SK-N-SH treated with all-trans-retinoic acid at 6 μM for 48 hours (cell line): ENCODE data around the gene SYNDIG1.

Experiments used
- BACH2 ChIP-seq: fragments of 250-450 bp; sonication (Bioruptor Pico); IDR thresholded peaks from 2 replicates; pipeline ENCODE4 v1.9.0; 2021; ENCODE audit warnings: mild to moderate bottlenecking, borderline replicate concordance
- CSDC2 ChIP-seq: fragments of 250-450 bp; sonication (Bioruptor Pico); IDR thresholded peaks from 2 replicates; pipeline ENCODE4 v1.5.0; 2020; ENCODE audit warnings: mild to moderate bottlenecking, moderate library complexity
- ISL1 ChIP-seq: fragments of 250-450 bp; sonication (Bioruptor Pico); IDR thresholded peaks from 2 replicates; pipeline ENCODE4 v2.1.2; 2022; ENCODE audit warnings: mild to moderate bottlenecking, moderate library complexity
- TCF4 ChIP-seq: fragments of 250-450 bp; sonication (Bioruptor Pico); IDR thresholded peaks from 2 replicates; pipeline ENCODE4 v1.8.0; 2021; ENCODE audit warnings: mild to moderate bottlenecking, moderate library complexity, borderline replicate concordance
- ZNF70 ChIP-seq: fragments of 450-650 bp; formaldehyde crosslinking; IDR thresholded peaks from 2 replicates; pipeline ENCODE4 v1.5.0; 2020; ENCODE audit warnings: mild to moderate bottlenecking, moderate library complexity
- TF ChIP-seq, protein P1 (sequence below): fragments of 250-450 bp; sonication (Bioruptor Pico); IDR thresholded peaks from 2 replicates; pipeline ENCODE4 v1.8.0; 2020; ENCODE audit warnings: mild to moderate bottlenecking, moderate library complexity, borderline replicate concordance
- TF ChIP-seq, protein P2 (sequence below): fragments of 250-450 bp; sonication (Bioruptor Pico); IDR thresholded peaks from 2 replicates; pipeline ENCODE4 v1.5.1; 2020; ENCODE audit warnings: low read depth, mild to moderate bottlenecking, moderate library complexity
- TF ChIP-seq, protein P3 (sequence below): fragments of 250-450 bp; sonication (Bioruptor Pico); IDR thresholded peaks from 2 replicates; pipeline ENCODE4 v1.5.1; 2021; ENCODE audit warnings: mild to moderate bottlenecking, moderate library complexity

DNA sequence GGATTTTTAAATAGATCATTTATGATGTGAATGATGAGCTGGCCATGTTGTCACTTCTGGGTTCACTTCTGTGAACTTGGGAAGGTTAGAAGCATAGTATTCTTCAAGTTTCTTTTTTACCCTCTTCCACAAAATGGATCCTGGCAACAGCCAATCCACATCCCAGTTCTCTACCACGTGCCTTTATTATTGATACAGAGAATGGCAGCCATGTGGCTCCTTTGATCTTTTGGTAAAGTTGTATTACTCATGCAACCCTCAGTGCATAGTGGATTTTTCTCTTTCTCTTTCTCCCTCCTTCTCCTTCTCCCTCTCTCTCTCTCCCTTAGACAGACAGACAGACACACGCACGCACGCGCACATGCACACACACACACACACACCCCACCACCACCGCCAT lies 50.0 kb downstream of the SYNDIG1 start:
- no peak for TF ChIP-seq TCF4
- TF ChIP-seq, protein P1, sequence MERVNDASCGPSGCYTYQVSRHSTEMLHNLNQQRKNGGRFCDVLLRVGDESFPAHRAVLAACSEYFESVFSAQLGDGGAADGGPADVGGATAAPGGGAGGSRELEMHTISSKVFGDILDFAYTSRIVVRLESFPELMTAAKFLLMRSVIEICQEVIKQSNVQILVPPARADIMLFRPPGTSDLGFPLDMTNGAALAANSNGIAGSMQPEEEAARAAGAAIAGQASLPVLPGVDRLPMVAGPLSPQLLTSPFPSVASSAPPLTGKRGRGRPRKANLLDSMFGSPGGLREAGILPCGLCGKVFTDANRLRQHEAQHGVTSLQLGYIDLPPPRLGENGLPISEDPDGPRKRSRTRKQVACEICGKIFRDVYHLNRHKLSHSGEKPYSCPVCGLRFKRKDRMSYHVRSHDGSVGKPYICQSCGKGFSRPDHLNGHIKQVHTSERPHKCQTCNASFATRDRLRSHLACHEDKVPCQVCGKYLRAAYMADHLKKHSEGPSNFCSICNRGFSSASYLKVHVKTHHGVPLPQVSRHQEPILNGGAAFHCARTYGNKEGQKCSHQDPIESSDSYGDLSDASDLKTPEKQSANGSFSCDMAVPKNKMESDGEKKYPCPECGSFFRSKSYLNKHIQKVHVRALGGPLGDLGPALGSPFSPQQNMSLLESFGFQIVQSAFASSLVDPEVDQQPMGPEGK, result no peak
- TF ChIP-seq, protein P2, sequence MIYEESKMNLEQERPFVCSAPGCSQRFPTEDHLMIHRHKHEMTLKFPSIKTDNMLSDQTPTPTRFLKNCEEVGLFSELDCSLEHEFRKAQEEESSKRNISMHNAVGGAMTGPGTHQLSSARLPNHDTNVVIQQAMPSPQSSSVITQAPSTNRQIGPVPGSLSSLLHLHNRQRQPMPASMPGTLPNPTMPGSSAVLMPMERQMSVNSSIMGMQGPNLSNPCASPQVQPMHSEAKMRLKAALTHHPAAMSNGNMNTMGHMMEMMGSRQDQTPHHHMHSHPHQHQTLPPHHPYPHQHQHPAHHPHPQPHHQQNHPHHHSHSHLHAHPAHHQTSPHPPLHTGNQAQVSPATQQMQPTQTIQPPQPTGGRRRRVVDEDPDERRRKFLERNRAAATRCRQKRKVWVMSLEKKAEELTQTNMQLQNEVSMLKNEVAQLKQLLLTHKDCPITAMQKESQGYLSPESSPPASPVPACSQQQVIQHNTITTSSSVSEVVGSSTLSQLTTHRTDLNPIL (CRISPR knock-in tag), result no peak
- no peak for TF ChIP-seq ISL1 (CRISPR knock-in tag)
- TF ChIP-seq, protein P3, sequence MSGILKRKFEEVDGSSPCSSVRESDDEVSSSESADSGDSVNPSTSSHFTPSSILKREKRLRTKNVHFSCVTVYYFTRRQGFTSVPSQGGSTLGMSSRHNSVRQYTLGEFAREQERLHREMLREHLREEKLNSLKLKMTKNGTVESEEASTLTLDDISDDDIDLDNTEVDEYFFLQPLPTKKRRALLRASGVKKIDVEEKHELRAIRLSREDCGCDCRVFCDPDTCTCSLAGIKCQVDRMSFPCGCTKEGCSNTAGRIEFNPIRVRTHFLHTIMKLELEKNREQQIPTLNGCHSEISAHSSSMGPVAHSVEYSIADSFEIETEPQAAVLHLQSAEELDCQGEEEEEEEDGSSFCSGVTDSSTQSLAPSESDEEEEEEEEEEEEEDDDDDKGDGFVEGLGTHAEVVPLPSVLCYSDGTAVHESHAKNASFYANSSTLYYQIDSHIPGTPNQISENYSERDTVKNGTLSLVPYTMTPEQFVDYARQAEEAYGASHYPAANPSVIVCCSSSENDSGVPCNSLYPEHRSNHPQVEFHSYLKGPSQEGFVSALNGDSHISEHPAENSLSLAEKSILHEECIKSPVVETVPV (CRISPR knock-in tag), result no peak
- TF ChIP-seq CSDC2 (CRISPR knock-in tag), result no peak
- TF ChIP-seq ZNF70 (CRISPR knock-in tag), result no peak
- no peak for TF ChIP-seq BACH2 (CRISPR knock-in tag)
